GM20000 (cell line): Measurements from ENCODE around the gene ZNF850.
"Not testable (repeated sequence)": the region's sequence is repeated elsewhere in the genome, so short reads cannot be mapped to it uniquely, and the experiment has no call there.

ENCODE experiments used
- DNase-seq: peaks from one replicate; pipeline ENCODE4 v3.0.0; 2012; ENCODE audit warnings: low spot score
- CTCF ChIP-seq: IDR thresholded peaks from 2 replicates; pipeline ENCODE4 v1.5.1; 2012; ENCODE audit warnings: mild to moderate bottlenecking, control low read depth; ENCODE audit errors: extremely low read depth, missing control alignments

The ZNF850 gene

DNA sequence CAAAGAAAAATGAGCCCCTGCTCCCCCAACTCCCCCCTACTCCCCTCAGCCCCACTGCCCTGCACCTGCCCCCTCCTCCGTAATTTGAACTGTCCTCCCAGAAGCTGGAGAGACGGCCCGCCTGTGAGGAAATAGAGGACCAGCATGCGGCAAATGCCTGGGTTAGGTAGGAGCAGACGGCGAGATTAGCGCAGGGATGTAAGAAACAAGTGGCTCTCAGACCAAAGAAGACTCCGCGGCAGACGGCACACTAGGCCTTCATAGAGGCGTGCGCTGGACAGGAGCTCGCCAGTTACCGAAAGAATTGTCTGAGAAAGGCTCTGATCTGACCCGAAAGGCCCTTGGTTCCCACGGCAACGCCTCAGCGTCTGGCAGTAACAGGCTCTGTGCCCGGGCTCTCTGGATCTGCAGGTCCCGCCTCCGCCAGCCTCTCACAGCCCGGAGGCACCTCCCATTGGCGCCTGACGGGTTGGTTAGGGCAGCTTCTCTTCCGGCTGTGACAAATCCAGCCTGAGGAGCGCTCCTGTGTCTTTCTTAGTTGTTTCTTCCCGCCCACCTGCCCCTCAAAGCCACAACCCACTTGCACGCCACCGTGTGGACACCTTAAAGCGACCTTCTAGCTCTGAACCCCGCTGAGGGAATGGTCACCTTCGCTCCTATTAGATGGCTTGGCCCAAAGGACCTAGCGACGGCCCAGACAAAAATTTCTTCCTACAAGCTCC, 19.0 kb upstream of the ZNF850 start:
- not testable (repeated sequence) for DNase-seq

GRCh38 chr19:36775768-36776167, 3.2 kb upstream of the ZNF850 start:
- no peak for DNase-seq
- TF ChIP-seq CTCF, result no peak

More for the DNA sequence above, 19.0 kb upstream of the ZNF850 start:
- TF ChIP-seq CTCF, result peak; percentile 1

DNA sequence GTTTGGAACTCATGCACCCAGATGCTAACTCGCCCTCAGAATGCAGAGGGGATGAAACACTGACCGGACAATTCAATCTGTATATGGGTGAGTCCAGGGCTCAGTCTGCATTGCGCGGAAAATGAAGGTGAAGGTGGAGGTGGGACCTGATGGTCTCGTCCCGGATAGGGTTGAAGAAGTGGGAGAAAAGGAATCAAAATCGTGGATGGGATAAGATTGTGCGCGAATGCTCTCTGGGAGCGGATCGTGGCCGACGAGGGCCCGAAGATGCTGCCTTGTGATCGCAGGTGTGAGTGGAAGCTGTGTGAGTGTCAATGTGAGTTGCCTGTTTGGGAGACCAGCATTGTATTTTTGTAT, 594 bp upstream of the ZNF850 start:
- DNase-seq, result no peak
- TF ChIP-seq CTCF, result no peak

DNA sequence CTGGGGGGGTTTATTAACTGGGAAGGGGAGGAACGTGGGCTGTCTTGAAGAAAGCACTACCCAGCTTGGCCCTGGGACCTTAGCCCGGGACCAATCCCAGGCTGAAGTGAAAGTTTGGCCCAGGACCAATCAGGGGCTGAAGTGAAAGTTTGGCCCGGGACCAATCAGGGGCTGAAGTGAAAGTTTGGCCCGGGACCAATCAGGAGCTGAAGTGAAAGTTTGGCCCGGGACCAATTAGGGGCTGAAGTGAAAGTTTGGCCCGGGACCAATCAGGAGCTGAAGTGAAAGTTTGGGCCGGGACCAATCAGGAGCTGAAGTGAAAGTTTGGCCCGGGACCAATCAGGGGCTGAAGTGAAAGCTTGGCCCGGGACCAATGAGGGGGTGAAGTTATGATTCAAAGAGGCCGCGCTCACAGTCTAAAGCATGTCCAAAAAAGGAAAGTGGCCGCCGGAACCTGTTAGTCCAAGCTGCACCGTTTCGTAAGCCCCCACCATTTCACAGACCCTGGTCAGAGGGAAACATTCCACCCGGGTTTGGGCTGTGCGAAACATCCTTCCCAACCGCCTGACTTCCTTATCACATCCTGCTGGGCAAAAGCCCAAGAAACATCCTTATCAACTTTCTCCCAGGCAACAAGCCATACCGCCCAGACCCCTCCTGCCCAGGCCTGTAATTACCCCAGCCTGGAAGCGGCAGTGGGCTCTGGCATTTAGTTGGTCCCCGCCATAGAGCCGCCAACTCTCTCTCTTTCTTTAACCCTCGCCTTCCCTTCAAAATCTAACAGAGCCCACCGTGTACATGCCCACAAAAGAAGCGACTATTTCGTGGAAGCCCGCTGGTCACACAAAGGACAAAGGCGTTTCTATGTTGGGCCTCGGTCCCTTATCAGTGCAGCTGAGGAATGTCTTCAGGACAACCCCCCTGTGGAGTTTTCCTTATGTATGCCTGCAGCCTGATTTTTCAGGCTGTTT, 1.1 kb downstream of the ZNF850 start:
- TF ChIP-seq CTCF, result no peak
- DNase-seq, result peak; percentile 64

GRCh38 chr19:36750066-36750691, 22.4 kb downstream of the ZNF850 start:
- DNase-seq, result no peak
- TF ChIP-seq CTCF, result no peak

DNA sequence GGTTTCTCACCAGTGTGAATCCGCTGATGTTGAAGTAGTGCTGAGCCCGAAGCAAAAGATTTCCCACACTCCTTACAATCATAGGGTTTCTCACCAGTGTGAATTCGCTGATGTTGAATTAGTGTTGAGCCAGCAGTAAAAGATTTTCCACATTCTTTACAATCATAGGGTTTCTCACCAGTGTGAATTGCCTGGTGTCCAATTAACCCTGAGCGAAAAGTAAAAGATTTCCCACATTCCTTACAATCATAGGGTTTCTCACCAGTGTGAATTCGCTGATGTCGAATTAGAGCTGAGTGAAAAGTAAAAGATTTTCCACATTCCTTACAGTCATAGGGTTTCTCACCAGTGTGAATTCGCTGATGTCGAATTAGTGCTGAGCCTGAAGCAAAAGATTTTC, 23.0 kb downstream of the ZNF850 start:
- DNase-seq, result not testable (repeated sequence)

DNA sequence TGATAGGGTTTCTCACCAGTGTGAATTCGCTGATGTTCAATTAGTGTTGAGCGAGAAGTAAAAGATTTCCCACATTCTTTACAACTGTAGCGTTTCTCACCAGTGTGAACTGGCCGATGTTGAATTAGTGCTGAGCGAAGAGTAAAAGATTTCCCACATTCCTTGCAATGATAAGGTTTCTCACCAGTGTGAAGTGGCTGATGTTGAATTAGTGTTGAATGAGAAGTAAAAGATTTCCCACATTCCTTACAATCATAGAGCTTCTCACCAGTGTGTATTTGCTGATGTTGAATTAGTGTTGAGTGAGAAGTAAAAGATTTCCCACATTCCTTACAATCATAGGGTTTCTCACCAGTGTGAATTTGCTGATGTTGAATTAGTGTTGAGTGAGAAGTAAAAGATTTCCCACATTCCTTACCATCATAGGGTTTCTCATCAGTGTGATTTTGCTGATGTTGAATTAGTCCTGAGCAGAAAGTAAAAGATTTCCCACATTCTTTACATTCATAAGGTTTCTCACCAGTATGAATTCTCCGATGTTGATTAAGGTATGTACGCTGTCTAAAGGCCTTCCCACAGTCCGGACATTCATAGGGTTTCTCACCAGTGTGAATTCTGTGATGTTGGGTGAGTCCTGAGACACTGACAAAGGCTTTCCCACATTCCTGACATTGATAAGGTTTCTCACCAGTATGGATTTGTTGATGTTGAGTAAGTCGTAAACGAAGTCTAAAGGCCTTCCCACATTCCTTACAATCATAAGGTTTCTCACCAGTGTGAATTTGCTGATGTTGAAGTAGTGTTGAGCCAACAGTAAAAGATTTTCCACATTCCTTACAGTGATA, 24.0 kb downstream of the ZNF850 start:
- no peak for DNase-seq
- no peak for TF ChIP-seq CTCF
